HL-60 (cell line): Measurements from ENCODE around the gene MLYCD.

Experiments
- DNase-seq, 2 experiments: peaks; one replicate each; pipeline ENCODE4 v3.0.0-alpha.2; 2010 to 2020; ENCODE audit warnings: low read depth in 1 of 2, low spot score in 1 of 2
- H3K27ac ChIP-seq: fragments of 250-450 bp; sonication (Bioruptor Pico); replicated peaks from 2 replicates; pipeline ENCODE4 v1.5.1; 2020; ENCODE audit warnings: mild to moderate bottlenecking, moderate library complexity
- H3K27me3 ChIP-seq: fragments of 250-450 bp; sonication (Bioruptor Pico); 2 replicates; pipeline ENCODE4 v1.5.1; 2021; ENCODE audit warnings: mild to moderate bottlenecking, moderate library complexity; ENCODE audit not compliant: insufficient read depth, poor library complexity, severe bottlenecking
- H3K4me3 ChIP-seq: replicated peaks from 2 replicates; pipeline ENCODE4 v1.5.1; 2011; ENCODE audit warnings: mild to moderate bottlenecking, control low read depth, low read length; ENCODE audit not compliant: insufficient read depth
- GABPA ChIP-seq: IDR thresholded peaks from 2 replicates; pipeline ENCODE4 v1.6.1; 2012; ENCODE audit warnings: low read depth
- POLR2AphosphoS5 ChIP-seq: IDR thresholded peaks from 2 replicates; pipeline ENCODE4 v1.6.1; 2012; ENCODE audit warnings: low read depth
- SPI1 ChIP-seq: IDR thresholded peaks from 2 replicates; pipeline ENCODE4 v1.6.1; 2012; ENCODE audit warnings: low read depth, mild to moderate bottlenecking, borderline replicate concordance
- TF ChIP-seq, protein P1 (sequence below): IDR thresholded peaks from one replicate; pipeline ENCODE4 v1.5.1; 2011; ENCODE audit warnings: low read length, control low read depth, inconsistent platforms; ENCODE audit not compliant: insufficient read depth
- TF ChIP-seq, protein P2 (sequence below): IDR thresholded peaks from 2 replicates; pipeline ENCODE4 v1.6.1; 2012; ENCODE audit warnings: low read depth; ENCODE audit not compliant: insufficient replicate concordance

The MLYCD gene

DNA sequence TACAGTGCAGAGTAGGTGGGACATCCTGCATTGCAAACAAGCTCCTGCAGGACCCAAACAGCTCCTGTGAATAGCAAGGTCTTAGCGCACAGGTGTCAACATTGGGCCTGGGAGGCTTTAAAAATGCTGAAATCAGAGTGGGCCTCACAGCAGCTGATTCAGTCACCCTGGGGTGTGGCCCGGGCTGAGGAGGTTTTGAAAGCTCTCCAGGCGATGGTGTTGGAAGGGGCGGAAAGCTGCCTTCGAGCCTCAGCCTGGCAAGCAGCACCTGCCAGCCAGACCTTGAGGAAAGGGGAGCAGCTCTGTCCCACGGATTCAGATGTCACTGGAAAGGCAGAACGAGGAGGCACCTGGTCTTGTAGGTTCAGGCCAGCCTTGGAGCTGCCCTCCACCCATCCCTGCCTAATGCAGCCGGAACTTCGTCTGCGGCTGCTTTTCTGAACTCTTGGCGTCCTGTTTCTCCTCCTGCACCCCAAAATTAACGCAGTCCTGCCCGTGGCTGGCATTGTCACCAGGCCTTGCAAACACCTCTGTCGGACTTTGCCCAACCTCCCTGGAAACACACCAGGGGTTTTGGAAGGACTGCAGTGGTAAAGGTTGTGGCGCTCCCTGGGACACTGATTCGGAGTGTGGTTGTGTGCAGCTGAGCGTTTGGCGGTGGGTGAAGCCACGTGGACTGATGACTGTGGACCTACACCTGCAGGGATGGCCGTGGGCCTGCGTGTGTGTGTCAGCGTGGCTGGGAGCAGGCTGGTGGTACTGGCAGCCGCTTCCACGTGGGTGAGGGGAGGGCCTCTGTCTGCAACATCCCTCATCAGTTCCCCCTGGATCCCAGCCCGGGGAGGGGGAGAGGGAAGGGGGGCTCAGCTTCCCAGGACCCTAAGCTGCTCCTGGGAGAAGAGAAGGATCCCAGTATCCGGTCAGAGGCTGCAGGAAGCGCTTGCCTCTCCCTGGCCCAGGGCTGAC, 72.5 kb downstream of the MLYCD start:
- DNase-seq: no peak
- Histone ChIP-seq H3K27ac (no peak overlapping the region), H3K27me3 (peaks cover 16% of the 10 kb centered on the region), H3K4me3 (no peak overlapping the region)
- TF ChIP-seq, protein P1, sequence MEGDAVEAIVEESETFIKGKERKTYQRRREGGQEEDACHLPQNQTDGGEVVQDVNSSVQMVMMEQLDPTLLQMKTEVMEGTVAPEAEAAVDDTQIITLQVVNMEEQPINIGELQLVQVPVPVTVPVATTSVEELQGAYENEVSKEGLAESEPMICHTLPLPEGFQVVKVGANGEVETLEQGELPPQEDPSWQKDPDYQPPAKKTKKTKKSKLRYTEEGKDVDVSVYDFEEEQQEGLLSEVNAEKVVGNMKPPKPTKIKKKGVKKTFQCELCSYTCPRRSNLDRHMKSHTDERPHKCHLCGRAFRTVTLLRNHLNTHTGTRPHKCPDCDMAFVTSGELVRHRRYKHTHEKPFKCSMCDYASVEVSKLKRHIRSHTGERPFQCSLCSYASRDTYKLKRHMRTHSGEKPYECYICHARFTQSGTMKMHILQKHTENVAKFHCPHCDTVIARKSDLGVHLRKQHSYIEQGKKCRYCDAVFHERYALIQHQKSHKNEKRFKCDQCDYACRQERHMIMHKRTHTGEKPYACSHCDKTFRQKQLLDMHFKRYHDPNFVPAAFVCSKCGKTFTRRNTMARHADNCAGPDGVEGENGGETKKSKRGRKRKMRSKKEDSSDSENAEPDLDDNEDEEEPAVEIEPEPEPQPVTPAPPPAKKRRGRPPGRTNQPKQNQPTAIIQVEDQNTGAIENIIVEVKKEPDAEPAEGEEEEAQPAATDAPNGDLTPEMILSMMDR: no peak
- TF ChIP-seq, protein P2, sequence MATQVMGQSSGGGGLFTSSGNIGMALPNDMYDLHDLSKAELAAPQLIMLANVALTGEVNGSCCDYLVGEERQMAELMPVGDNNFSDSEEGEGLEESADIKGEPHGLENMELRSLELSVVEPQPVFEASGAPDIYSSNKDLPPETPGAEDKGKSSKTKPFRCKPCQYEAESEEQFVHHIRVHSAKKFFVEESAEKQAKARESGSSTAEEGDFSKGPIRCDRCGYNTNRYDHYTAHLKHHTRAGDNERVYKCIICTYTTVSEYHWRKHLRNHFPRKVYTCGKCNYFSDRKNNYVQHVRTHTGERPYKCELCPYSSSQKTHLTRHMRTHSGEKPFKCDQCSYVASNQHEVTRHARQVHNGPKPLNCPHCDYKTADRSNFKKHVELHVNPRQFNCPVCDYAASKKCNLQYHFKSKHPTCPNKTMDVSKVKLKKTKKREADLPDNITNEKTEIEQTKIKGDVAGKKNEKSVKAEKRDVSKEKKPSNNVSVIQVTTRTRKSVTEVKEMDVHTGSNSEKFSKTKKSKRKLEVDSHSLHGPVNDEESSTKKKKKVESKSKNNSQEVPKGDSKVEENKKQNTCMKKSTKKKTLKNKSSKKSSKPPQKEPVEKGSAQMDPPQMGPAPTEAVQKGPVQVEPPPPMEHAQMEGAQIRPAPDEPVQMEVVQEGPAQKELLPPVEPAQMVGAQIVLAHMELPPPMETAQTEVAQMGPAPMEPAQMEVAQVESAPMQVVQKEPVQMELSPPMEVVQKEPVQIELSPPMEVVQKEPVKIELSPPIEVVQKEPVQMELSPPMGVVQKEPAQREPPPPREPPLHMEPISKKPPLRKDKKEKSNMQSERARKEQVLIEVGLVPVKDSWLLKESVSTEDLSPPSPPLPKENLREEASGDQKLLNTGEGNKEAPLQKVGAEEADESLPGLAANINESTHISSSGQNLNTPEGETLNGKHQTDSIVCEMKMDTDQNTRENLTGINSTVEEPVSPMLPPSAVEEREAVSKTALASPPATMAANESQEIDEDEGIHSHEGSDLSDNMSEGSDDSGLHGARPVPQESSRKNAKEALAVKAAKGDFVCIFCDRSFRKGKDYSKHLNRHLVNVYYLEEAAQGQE: no peak
- TF ChIP-seq POLR2AphosphoS5: no peak
- no peak for TF ChIP-seq GABPA
- TF ChIP-seq SPI1: no peak

DNA sequence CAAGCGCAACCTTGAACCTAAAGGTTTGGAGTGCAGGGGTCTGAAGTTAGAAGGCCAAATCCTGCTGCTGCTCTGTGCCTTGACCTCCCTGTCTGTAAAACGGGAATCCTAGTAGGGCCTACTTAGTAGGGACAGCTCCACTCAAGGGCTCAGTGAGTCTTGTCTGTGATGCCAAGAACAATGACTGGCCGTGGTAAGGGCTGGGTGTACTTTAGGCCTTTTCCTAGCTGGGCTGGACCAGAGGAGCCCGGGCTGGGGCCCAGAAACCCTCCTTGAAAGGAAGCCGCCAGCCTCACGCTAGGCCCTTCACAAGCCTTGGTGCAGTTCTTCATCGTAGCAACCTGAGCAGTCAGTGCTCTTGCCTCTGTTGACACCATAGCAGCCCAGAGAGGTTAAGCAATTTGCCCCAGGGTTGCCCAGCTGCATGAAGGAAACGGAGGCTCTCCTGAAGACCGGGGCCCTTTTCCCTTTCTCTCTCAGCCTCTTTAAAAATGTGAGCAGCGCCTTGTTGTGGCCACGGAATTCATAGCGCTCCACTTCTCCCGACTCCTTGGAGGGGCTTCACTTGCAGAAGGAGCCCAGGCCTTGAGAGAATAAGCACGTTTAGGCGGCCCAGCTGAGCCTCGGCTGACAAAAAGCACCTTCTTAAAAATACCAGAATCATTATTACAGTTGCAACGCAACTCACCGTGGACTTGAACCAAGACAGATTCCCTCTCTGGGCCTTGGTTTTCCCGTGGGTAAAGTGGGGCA, 73.5 kb downstream of the MLYCD start:
- no peak for TF ChIP-seq GABPA
- no peak for TF ChIP-seq POLR2AphosphoS5
- TF ChIP-seq, protein P2: no peak
- TF ChIP-seq, protein P1: no peak
- no peak for TF ChIP-seq SPI1
- no peak for DNase-seq
- Histone ChIP-seq H3K27me3 (peaks cover 16% of the 10 kb centered on the region), H3K27ac (no peak overlapping the region), H3K4me3 (no peak overlapping the region)

DNA sequence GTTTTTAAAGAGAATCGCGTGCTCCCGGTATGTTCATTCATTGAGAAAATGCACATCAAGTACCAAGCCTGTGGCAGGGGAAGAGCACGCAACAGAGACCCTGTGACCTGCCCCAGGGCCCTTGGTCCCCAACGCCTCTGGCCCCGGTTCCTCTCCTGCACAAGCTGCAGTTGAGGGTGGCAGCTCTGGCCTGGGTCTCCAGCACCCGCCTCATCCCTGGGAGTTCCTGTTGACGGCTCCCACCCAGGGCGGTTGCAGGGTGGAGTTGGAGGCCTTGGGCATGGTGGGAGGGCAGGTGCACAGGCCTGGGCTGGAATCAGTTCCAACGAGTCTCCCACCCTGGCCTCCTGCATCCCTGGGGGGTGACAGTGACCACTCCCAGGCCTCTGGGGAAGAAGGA, 74.2 kb downstream of the MLYCD start:
- H3K4me3 ChIP-seq: no peak overlapping the region
- TF ChIP-seq POLR2AphosphoS5: no peak
- no peak for TF ChIP-seq SPI1
- TF ChIP-seq, protein P1: no peak
- TF ChIP-seq, protein P2: no peak
- TF ChIP-seq GABPA: no peak
- no peak for DNase-seq
- H3K27me3 ChIP-seq: peaks cover 16% of the 10 kb centered on the region
- no peak overlapping the region for H3K27ac ChIP-seq
